ENCODE data around the gene CCR1. TPM values are rescaled to one million over a fixed set of nuclear protein-coding genes. Genes with fewer than 3 reads are reported as not detected.

Gene CCR1
- total and polyA plus RNA-seq, 8 donors, result 5.2 to 84.5 (median 7.9) TPM

DNA sequence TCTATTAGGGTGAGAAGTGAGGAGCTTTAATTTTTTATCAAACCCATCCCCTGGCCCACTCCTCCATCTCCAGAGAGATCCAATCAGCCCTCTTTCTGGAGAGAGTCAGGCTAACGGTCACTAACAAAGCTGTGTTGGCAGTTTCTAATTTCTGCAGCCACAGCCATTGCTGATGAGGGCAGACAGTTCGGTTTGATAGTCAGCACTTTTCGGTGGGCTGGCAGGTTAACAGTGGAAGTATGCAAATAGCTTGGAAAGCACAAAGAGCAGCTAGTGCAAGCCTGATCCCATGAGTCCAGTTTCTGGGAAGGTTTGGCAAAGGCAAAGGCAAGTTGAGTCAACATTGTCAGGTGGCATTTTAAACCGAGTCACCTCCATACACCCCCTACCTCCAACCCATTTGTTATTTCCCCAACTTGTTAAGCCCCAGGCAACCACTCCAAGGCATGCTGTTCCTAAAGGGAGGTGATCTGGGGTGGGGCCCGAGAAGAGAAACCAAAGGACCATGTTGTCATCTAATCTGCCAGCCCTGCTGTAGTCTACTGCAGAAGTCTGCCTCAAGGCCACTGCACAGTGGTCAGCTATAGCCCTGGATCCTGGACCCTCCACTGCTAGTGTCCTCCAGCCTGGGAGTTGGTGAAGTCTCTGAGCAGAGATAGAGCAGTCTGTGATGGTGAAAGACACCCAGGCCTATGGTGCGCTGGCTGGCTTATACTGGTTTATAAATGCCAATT lies 1.7 kb downstream of the CCR1 start:
- ATAC-seq (peak; percentile 7), DNase-seq (no peak)
- Histone ChIP-seq H3K9me3 (no peaks in the 10 kb centered on the region), H3K4me3 (peak overlapping the region in 1 of 2 donors; percentile 55), H3K36me3 (peaks cover 0 to 42% of the 10 kb centered on the region in 2 donors), H3K4me1 (peaks cover 0 to 69% of the 10 kb centered on the region in 2 donors), H3K27ac (peak overlapping the region; percentile 23 to 91), H3K27me3 (no peaks in the 10 kb centered on the region)
- intact Hi-C loops (cut with DNase I), result no loop called here
- TF ChIP-seq, protein P1, sequence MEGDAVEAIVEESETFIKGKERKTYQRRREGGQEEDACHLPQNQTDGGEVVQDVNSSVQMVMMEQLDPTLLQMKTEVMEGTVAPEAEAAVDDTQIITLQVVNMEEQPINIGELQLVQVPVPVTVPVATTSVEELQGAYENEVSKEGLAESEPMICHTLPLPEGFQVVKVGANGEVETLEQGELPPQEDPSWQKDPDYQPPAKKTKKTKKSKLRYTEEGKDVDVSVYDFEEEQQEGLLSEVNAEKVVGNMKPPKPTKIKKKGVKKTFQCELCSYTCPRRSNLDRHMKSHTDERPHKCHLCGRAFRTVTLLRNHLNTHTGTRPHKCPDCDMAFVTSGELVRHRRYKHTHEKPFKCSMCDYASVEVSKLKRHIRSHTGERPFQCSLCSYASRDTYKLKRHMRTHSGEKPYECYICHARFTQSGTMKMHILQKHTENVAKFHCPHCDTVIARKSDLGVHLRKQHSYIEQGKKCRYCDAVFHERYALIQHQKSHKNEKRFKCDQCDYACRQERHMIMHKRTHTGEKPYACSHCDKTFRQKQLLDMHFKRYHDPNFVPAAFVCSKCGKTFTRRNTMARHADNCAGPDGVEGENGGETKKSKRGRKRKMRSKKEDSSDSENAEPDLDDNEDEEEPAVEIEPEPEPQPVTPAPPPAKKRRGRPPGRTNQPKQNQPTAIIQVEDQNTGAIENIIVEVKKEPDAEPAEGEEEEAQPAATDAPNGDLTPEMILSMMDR (IDR thresholded peaks at IDR 0.05), result no peak

DNA sequence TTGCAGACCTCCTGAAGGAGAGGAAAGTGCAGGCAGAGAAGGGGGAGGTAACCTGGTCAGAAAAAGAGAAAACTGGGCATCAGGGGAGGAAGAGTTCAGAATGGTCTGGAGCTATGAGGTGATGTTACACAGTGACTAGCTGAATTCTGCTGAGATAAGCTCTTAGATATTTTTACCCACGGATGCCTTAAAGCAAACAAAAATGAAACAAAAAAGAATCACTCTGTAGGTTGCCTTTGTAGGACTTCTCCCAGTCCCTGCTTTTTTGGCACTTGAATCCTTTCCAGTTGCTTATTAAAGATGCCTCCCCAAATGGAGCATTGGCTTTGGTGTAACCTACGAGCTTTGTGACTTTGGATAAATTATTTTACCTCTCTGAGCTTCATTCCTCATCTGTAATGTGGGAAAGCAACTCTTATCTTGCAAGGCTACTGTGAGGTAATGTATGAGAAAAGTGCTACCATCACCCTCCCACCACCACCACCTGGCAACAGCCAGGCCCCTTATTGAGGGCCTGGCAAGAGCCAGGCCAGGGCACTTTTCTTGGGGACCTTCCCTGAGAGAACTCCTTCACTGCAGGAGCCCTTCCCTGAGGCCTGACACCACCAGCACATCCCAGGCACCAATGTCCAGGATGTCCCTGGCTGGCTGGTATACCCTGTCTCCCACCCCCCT lies 2.7 kb downstream of the CCR1 start:
- ATAC-seq, result no peak
- Histone ChIP-seq H3K36me3 (peaks cover 0 to 51% of the 10 kb centered on the region in 2 donors), H3K4me3 (peak overlapping the region in 1 of 2 donors; percentile 55), H3K4me1 (peaks cover 0 to 76% of the 10 kb centered on the region in 2 donors), H3K27me3 (no peaks in the 10 kb centered on the region), H3K27ac (peak overlapping the region in 1 of 2 donors; percentile 91), H3K9me3 (no peaks in the 10 kb centered on the region)
- intact Hi-C loops (cut with DNase I), result no loop called here
- DNase-seq, result no peak
- TF ChIP-seq, protein P1 (IDR thresholded peaks at IDR 0.05), result no peak

DNA sequence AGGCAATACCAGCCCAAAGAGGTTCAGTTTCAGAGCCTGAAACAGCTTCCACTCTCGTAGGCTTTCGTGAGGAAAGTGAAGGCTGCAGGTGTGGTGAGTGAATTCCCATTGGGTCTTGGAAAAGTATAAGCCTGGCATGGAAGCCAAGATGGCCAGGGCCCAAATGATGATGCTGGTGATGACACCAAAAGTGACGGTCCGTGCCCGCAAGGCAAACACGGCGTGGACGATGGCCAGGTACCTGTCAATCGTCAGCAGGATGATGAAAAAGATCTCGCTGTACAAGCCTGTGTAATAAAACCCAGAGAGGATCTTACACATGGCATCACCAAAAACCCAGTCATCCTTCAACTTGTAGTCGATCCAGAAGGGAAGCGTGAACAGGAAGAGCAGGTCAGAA lies 4.4 kb downstream of the CCR1 start:
- ATAC-seq, result no peak
- TF ChIP-seq, protein P1 (IDR thresholded peaks at IDR 0.05), result no peak
- Histone ChIP-seq H3K27ac (no peak overlapping the region), H3K4me3 (no peak overlapping the region), H3K9me3 (no peaks in the 10 kb centered on the region), H3K4me1 (peaks cover 0 to 59% of the 10 kb centered on the region in 2 donors), H3K36me3 (peaks cover 0 to 51% of the 10 kb centered on the region in 2 donors), H3K27me3 (no peaks in the 10 kb centered on the region)
- intact Hi-C loops (cut with DNase I), result no loop called here
- no peak for DNase-seq

DNA sequence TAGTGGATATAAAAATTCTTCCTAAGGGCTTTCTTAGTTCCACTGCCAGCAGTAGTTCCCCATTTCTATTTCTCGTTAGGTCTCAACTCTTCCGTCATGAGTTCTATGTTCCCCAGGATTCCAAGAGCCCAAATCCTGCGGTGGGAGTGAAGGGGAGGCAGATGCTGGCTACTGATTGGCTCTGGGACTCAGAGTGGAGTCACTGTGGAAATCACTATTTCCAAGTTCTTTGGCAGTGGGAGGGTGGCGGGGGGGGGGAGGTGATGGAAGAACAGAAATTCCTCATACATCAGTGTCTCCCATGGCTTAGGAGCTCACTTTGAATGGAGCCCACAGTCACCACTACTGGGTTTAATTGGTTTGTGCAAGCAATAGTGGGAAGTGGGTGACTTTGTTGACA lies 5.6 kb downstream of the CCR1 start:
- peaks cover 0 to 54% of the 10 kb centered on the region in 2 donors for H3K4me1 ChIP-seq
- H3K4me3 ChIP-seq, result peak overlapping the region in 1 of 2 donors; percentile 9
- H3K27me3 ChIP-seq, result no peaks in the 10 kb centered on the region
- peaks cover 0 to 51% of the 10 kb centered on the region in 2 donors for H3K36me3 ChIP-seq
- no peaks in the 10 kb centered on the region for H3K9me3 ChIP-seq
- H3K27ac ChIP-seq, result peak overlapping the region in 1 of 2 donors; percentile 23
- no peak for DNase-seq
- ATAC-seq, result no peak
- TF ChIP-seq, protein P1 (IDR thresholded peaks at IDR 0.05), result no peak
- intact Hi-C loops (cut with DNase I), result no loop called here

DNA sequence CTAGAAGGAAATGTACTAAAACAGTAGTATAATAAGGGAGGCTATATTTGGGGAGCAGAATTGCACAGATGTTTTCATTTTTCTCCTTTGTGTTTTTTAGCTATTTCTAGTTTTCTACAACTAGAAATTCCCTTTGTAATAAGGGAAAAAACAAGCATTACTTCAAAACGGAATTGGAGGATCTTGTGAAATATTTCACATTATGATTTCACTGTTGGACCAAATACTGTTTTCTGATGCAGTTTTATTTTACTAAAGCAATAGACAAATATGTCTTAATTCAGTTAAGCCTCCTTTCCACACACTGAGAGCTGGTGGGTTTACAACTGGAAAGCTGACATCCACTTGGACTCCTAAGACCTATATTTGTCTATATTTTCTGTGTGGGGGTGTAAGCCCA lies 7.3 kb downstream of the CCR1 start:
- DNase-seq, result no peak
- H3K36me3 ChIP-seq, result peaks cover 0 to 51% of the 10 kb centered on the region in 2 donors
- TF ChIP-seq, protein P1 (IDR thresholded peaks at IDR 0.05), result no peak
- no peaks in the 10 kb centered on the region for H3K27me3 ChIP-seq
- no peak overlapping the region for H3K27ac ChIP-seq
- no peak for ATAC-seq
- intact Hi-C loops (cut with DNase I), result no loop called here
- H3K4me1 ChIP-seq, result peaks cover 0 to 49% of the 10 kb centered on the region in 2 donors
- H3K9me3 ChIP-seq, result no peaks in the 10 kb centered on the region
- H3K4me3 ChIP-seq, result no peak overlapping the region

Data from left lung (tissue), 10 donors.